ENCODE measurements around the gene AMIGO1. TPM values are rescaled to one million over a fixed set of nuclear protein-coding genes. Genes with fewer than 3 reads are reported as not detected.

The AMIGO1 gene
- total RNA-seq, 3 donors from 2014 or later (not counting 1 experiment from before 2014, with no cell fraction given) = 5.0 to 10.7 (median 7.8) TPM

DNA sequence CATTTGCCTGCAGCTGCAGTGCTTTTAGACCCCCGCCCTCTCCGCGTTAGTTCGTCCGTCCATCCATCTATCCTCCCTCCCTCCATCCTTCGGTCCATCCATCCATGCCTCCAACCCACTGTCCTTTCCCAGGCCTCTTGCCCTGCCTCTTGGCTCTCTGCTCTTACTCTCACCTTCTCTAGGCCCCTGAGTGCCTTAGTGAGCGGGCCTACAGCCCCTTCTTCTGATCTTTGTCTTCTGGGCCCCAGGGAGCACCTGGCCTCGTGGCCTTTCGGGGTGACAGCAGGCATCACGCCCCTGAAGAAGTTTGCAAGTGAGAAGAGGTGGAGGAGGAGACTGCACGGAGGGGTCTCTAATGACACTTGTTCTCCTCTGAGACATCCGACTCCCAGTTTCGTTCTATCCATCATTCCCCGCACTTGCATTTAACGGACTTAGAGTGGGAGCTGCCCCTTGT is 25.0 kb downstream of the AMIGO1 start:
- intact Hi-C loops (cut with micrococcal nuclease) = loop anchor here (5.0 kb wide), 1 partner anchor 237 kb away; the partner anchor contains the start of gene CELSR2
- TF ChIP-seq, protein P1, sequence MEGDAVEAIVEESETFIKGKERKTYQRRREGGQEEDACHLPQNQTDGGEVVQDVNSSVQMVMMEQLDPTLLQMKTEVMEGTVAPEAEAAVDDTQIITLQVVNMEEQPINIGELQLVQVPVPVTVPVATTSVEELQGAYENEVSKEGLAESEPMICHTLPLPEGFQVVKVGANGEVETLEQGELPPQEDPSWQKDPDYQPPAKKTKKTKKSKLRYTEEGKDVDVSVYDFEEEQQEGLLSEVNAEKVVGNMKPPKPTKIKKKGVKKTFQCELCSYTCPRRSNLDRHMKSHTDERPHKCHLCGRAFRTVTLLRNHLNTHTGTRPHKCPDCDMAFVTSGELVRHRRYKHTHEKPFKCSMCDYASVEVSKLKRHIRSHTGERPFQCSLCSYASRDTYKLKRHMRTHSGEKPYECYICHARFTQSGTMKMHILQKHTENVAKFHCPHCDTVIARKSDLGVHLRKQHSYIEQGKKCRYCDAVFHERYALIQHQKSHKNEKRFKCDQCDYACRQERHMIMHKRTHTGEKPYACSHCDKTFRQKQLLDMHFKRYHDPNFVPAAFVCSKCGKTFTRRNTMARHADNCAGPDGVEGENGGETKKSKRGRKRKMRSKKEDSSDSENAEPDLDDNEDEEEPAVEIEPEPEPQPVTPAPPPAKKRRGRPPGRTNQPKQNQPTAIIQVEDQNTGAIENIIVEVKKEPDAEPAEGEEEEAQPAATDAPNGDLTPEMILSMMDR (IDR thresholded peaks at IDR 0.05) = no peak
- Mint-ChIP-seq H3K27ac (peak overlapping the region; percentile 83 to 87), H3K36me3 (no peaks in the 10 kb centered on the region), H3K4me1 (peaks cover 22 to 24% of the 10 kb centered on the region in 2 donors), H3K9me3 (no peaks in the 10 kb centered on the region), H3K4me3 (peak overlapping the region; percentile 89), H3K27me3 (ENCODE audit: low read depth in 2 of 2) (peaks cover 11 to 13% of the 10 kb centered on the region in 2 donors)
- Histone ChIP-seq H3K9me3 (ENCODE audit: control insufficient read depth, insufficient read depth, low read length) (no peaks in the 10 kb centered on the region), H3K4me1 (ENCODE audit: control insufficient read depth, insufficient read depth, low read length) (peaks cover 17% of the 10 kb centered on the region), H3K4me3 (ENCODE audit: low read length) (peak overlapping the region; percentile 52), H3K27me3 (ENCODE audit: control insufficient read depth, insufficient read depth, low read length) (no peaks in the 10 kb centered on the region), H3K36me3 (ENCODE audit: control insufficient read depth, insufficient read depth, low read length) (no peaks in the 10 kb centered on the region), H3K27ac (ENCODE audit: low read length) (no peak overlapping the region)
- ATAC-seq (no peak), DNase-seq (no peak)
- WGBS (ENCODE audit: insufficient coverage) = 47% methylated on average over 15 of the region's 15 CpGs

DNA sequence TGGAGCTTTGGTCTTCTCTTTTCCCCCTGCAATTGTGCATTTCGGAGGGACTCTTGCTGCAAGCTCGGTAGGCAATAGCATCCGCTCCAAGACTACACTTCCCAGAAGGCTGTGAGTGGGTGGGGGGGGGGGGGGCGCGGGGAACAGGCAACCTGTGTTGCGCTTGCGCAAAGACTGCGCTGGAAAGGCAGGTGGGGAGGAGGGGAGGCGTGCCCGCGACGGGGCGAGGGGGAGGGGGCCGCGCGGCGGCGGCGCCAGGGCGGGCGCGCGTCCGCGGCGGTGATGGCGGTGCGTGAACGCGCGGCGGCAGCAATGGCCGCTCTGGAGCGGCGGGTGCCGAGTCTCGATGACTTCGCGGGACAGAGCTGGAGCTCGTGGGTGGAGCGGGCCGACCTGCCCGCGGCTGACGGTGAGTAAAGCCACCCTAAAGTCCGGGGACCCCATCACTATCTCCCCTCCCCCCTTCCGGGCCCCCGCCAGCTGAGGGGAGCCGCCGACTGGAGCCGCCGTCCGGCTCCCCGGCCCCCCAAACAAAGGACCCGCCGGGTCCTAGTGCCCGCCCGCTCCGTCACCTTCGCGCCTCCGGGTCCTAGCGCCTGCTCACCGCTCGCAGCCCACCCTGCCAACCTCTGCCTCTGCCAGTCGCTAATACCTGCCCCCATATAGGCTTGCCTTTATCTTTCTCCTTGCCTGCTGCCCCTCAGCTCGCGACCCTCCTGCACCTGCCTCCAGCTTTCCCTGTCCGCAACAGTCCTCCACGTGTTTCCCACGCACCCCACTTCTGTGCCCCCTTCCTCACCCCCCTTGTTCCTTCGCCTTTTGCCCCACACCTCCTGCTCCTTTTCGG is 25.6 kb downstream of the AMIGO1 start, which contains the start of gene ATXN7L2:
TSS of gene ATXN7L2 (plus strand) at position 234 of the 847 bp plus-strand sequence. CDS start at position 283, 49 bp downstream.
- Histone ChIP-seq H3K4me3 (ENCODE audit: low read length) (peak within 1 kb of the TSS; percentile 52), H3K9me3 (ENCODE audit: control insufficient read depth, insufficient read depth, low read length) (no peaks in the 10 kb centered on the region), H3K27me3 (ENCODE audit: control insufficient read depth, insufficient read depth, low read length) (no peaks in the 10 kb centered on the region), H3K27ac (ENCODE audit: low read length) (peak within 1 kb of the TSS; percentile 96), H3K36me3 (ENCODE audit: control insufficient read depth, insufficient read depth, low read length) (no peaks in the 10 kb centered on the region), H3K4me1 (ENCODE audit: control insufficient read depth, insufficient read depth, low read length) (peaks cover 17% of the 10 kb centered on the region)
- no peaks in the 10 kb centered on the region for H3K9me3 Mint-ChIP-seq
- peak within 1 kb of the TSS; percentile 83 to 87 for H3K27ac Mint-ChIP-seq
- peak; percentile 83 to 93 (median 85) for ATAC-seq
- H3K36me3 Mint-ChIP-seq = no peaks in the 10 kb centered on the region
- H3K4me1 Mint-ChIP-seq = peaks cover 22 to 24% of the 10 kb centered on the region in 2 donors
- under 1% methylated on average over 68 of the region's 73 CpGs for WGBS (ENCODE audit: insufficient coverage)
- DNase-seq = peak; percentile 88 to 97
- peaks cover 14 to 20% of the 10 kb centered on the region in 2 donors for H3K27me3 Mint-ChIP-seq (ENCODE audit: low read depth in 2 of 2)
- intact Hi-C loops (cut with micrococcal nuclease) = loop anchor here (1.0 to 5.0 kb wide), 4 partner anchors 10 to 237 kb away; partner anchors contain the start of genes CELSR2, CYB561D1, PSMA5 and SYPL2
- peak within 1 kb of the TSS; percentile 93 for H3K4me3 Mint-ChIP-seq
- TF ChIP-seq, protein P1 (IDR thresholded peaks at IDR 0.05) = no peak

DNA sequence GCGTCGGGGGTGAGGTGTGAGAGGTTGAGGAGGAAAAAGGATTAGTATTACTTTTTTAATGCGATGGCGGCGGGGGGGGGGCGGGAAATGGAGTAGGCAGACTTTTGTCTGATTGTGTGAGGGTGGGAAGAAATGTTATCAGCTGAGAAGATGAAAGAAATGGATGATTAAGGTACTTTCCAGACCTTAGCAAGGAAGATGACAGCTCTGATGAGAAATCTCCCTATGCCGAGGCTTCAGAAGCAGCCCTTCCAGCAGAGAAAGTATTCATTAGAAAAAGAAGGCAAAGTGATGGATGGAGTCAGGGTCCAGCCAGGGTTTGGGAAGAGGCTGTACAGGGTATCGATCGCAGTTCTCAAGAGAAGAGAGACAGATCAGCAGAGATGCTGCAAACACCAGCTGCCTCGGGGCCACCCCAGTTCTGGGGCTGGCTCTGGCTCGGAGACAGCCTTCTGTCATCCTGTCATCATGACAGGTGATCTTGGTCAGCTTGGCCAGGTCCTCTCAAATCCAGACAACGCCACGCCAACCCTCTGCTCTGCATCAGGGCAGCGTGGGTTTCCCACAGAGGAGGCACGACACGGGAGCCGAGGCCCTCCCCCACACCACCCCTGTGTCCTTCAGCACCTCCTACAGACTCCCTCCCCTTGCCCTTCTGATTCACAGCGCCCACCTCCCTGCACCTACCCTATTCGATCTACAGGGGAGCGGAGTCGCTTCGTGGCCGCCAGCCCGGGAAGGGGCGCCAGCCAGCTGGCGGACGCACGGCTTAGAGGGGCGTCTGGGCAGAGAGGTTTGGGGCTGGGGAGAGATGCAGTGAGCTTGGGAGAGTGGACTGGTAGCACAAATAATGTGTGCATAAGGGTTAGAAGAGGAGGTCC is 26.5 kb downstream of the AMIGO1 start:
- TF ChIP-seq, protein P1 (IDR thresholded peaks at IDR 0.05) = no peak
- intact Hi-C loops (cut with micrococcal nuclease) = loop anchor here (1.0 to 5.0 kb wide), 4 partner anchors 11 to 236 kb away; partner anchors contain the start of genes CELSR2, CYB561D1, PSMA5 and SYPL2
- Histone ChIP-seq H3K4me1 (ENCODE audit: control insufficient read depth, insufficient read depth, low read length) (peaks cover 17% of the 10 kb centered on the region), H3K4me3 (ENCODE audit: low read length) (peak overlapping the region; percentile 48), H3K36me3 (ENCODE audit: control insufficient read depth, insufficient read depth, low read length) (no peaks in the 10 kb centered on the region), H3K9me3 (ENCODE audit: control insufficient read depth, insufficient read depth, low read length) (no peaks in the 10 kb centered on the region), H3K27ac (ENCODE audit: low read length) (peak overlapping the region; percentile 37), H3K27me3 (ENCODE audit: control insufficient read depth, insufficient read depth, low read length) (peaks cover 1% of the 10 kb centered on the region)
- 7% methylated on average over 22 of the region's 29 CpGs for WGBS (ENCODE audit: insufficient coverage)
- ATAC-seq (peak; percentile 22 to 31 (median 23)), DNase-seq (peak; percentile 33 to 71)
- Mint-ChIP-seq H3K27ac (peak overlapping the region; percentile 83 to 87), H3K36me3 (no peaks in the 10 kb centered on the region), H3K27me3 (ENCODE audit: low read depth in 2 of 2) (peaks cover 22 to 28% of the 10 kb centered on the region in 2 donors), H3K4me3 (peak overlapping the region; percentile 93), H3K4me1 (peaks cover 22 to 24% of the 10 kb centered on the region in 2 donors), H3K9me3 (no peaks in the 10 kb centered on the region)
